Choroid plexus epithelial cell (primary cell): ENCODE measurements around the gene TSKU.

Source experiments
- DNase-seq: peaks from one replicate; pipeline ENCODE4 v3.0.0-alpha.2; 2010; ENCODE audit warnings: low read depth
- H3K4me3 ChIP-seq: 2 replicates; pipeline ENCODE4 v1.5.1; 2011; ENCODE audit warnings: low read depth, mild to moderate bottlenecking, control low read depth, low read length, moderate library complexity
- CTCF ChIP-seq: conservative IDR thresholded peaks from 2 replicates; pipeline ENCODE4 v1.5.1; 2011; ENCODE audit warnings: low read depth, mild to moderate bottlenecking, control low read depth, inconsistent platforms, low read length, moderate library complexity

The TSKU gene

GRCh38 chr11:76799066-76799804, 16.1 kb downstream of the TSKU start:
- peak; percentile 73 for TF ChIP-seq CTCF
- peak overlapping the region; percentile 41 for H3K4me3 ChIP-seq
- DNase-seq, result peak; percentile 75

DNA sequence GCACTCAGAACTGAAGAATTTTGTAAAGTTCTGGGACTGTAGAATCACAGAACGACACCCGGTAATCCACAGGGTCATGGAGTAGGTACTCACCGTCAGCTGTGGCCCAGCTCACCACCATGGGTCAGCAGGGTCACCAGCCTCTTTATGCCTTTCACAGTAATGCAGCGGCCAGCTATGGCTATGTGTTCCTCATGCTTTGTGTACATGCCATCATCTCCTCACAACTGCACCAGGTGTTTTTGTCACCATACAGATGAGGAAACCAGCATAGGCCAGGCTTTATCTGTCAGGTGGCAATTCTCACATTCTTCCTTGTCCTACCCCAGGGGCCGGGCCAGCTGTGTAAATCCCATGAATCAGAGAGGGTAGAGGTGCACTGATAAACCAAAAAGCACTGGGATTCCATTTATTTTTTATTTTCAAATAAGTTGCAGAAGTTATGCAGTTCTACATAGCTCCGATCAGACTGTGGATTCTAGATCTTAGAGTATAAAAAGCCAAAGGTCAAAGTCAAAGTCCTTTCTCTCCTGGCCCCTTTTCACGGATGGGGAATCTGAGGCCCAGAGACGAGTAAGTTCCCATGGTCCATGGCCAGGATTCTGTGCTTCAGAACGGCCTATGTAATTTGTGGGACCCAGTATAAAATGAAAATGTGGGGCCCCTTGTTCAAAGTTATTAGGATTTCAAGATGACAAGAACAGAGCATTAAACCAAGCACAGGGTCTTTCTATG, 17.5 kb downstream of the TSKU start:
- no peak for TF ChIP-seq CTCF
- DNase-seq, result no peak
- H3K4me3 ChIP-seq, result no peak overlapping the region

GRCh38 chr11:76801225-76801624, 18.1 kb downstream of the TSKU start:
- no peak overlapping the region for H3K4me3 ChIP-seq
- TF ChIP-seq CTCF, result no peak
- DNase-seq, result no peak

- no peak for TF ChIP-seq CTCF
- no peak for DNase-seq
- H3K4me3 ChIP-seq, result no peak overlapping the region
Observed at GRCh38 chr11:76801736-76802135, 18.6 kb downstream of the TSKU start.

- DNase-seq, result no peak
- TF ChIP-seq CTCF, result no peak
- H3K4me3 ChIP-seq, result no peak overlapping the region
Observed at GRCh38 chr11:76802151-76802550, 19.0 kb downstream of the TSKU start.

DNA sequence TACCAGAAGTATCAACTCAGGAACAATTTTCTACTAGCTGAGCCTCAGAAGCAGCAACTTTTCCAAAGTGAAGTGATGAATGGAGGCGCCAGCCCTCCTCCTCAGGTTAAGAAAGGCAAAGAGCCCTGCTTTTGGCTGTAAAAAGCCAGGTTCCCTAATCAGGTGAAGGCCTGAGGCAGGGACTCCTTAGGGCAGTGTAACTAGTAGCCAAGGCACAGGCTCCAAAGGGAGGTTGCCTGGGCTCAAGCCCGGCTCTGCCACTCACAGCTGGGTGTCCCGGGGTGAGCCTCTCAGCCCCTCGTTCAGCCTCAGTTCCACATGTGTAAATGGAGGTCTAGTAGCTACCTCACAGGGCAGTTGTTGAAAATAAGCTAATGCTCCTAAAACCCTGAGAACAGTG, 19.5 kb downstream of the TSKU start:
- DNase-seq, result no peak
- H3K4me3 ChIP-seq, result no peak overlapping the region
- TF ChIP-seq CTCF, result no peak
